Astrocyte of the spinal cord (primary cell): ENCODE data around the gene HIF1AN.

ENCODE experiments used
- DNase-seq: peaks from one replicate; pipeline ENCODE4 v3.0.0; 2011; ENCODE audit warnings: low read depth, low spot score
- H3K4me3 ChIP-seq: 2 replicates; pipeline ENCODE4 v1.5.1; 2011; ENCODE audit warnings: low read depth, mild to moderate bottlenecking, low read length, moderate library complexity
- CTCF ChIP-seq: IDR thresholded peaks from 2 replicates; pipeline ENCODE4 v1.5.1; 2012; ENCODE audit warnings: low read depth, mild to moderate bottlenecking, low read length, inconsistent platforms
- in situ Hi-C: cut with HindIII; loops from 2 replicates; pipeline ENCODE4 v1.10.0; 2017; ENCODE audit warnings: low sequenced_read_pairs

Gene HIF1AN

GRCh38 chr10:100501423-100501822 is 34.3 kb upstream of the HIF1AN start:
- no peak for DNase-seq
- in situ Hi-C loops = no loop called here

GRCh38 chr10:100502926-100503494 is 32.7 kb upstream of the HIF1AN start:
- DNase-seq = no peak
- H3K4me3 ChIP-seq = no peak overlapping the region
- TF ChIP-seq CTCF = no peak
- in situ Hi-C loops = no loop called here

More at GRCh38 chr10:100501423-100501822, 34.3 kb upstream of the HIF1AN start:
- no peak for TF ChIP-seq CTCF
- no peak overlapping the region for H3K4me3 ChIP-seq

GRCh38 chr10:100504096-100504495 is 31.6 kb upstream of the HIF1AN start:
- H3K4me3 ChIP-seq = no peak overlapping the region
- peak; percentile 45 for DNase-seq
- in situ Hi-C loops = no loop called here
- TF ChIP-seq CTCF = no peak

- DNase-seq = no peak
- no peak overlapping the region for H3K4me3 ChIP-seq
- TF ChIP-seq CTCF = no peak
- in situ Hi-C loops = no loop called here
Measured at GRCh38 chr10:100505164-100505563, 30.6 kb upstream of the HIF1AN start.

- in situ Hi-C loops = no loop called here
- H3K4me3 ChIP-seq = no peak overlapping the region
- TF ChIP-seq CTCF = no peak
- DNase-seq = peak; percentile 45
Measured at GRCh38 chr10:100506596-100507356, 29.0 kb upstream of the HIF1AN start.

- in situ Hi-C loops = no loop called here
- DNase-seq = no peak
- H3K4me3 ChIP-seq = no peak overlapping the region
- no peak for TF ChIP-seq CTCF
Measured at GRCh38 chr10:100507357-100507732, 28.4 kb upstream of the HIF1AN start.
